Astrocyte of the spinal cord (primary cell): Measurements from ENCODE around the gene PBXIP1.

Experiments
- DNase-seq: peaks from one replicate; pipeline ENCODE4 v3.0.0; 2011; ENCODE audit warnings: low read depth, low spot score
- H3K4me3 ChIP-seq: 2 replicates; pipeline ENCODE4 v1.5.1; 2011; ENCODE audit warnings: low read depth, mild to moderate bottlenecking, low read length, moderate library complexity
- in situ Hi-C: cut with HindIII; loops from 2 replicates; pipeline ENCODE4 v1.10.0; 2017; ENCODE audit warnings: low sequenced_read_pairs
- TF ChIP-seq, protein P1 (sequence below): IDR thresholded peaks from 2 replicates; pipeline ENCODE4 v1.5.1; 2012; ENCODE audit warnings: low read depth, mild to moderate bottlenecking, low read length, inconsistent platforms

PBXIP1 gene

DNA sequence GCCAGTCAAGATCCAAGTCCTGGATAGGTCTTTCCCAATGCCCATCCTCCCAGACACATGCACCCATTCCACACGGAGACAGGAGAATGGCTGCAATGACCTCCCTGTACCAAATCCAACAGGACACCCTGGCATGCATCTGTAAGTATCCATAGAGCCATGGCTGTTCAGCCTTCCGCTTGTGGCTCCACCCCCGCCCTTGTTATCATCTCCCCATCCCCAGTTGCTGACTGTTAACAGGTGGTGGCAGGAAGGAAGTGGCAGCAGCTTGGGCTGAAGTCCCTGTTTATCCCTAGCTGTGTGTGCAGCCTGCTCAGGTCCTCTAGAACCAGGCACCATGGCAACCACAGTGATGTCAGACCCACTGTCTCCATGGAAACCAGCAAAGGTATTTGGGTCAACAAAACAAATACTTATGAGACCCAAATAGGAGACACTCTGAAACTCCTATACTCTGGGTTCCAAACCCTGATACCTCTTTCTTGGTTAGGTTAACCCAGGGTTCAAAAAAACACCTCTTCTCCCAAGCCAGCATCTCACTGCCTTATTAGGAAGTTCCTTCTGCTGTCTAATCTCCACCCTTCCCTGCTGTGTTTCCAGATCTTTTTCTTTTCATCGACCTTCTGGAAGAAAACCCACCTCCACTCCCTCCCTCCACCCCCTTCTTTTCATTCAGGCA lies 721 bp downstream of the PBXIP1 start:
- H3K4me3 ChIP-seq = peak overlapping the region; percentile 52
- TF ChIP-seq, protein P1, sequence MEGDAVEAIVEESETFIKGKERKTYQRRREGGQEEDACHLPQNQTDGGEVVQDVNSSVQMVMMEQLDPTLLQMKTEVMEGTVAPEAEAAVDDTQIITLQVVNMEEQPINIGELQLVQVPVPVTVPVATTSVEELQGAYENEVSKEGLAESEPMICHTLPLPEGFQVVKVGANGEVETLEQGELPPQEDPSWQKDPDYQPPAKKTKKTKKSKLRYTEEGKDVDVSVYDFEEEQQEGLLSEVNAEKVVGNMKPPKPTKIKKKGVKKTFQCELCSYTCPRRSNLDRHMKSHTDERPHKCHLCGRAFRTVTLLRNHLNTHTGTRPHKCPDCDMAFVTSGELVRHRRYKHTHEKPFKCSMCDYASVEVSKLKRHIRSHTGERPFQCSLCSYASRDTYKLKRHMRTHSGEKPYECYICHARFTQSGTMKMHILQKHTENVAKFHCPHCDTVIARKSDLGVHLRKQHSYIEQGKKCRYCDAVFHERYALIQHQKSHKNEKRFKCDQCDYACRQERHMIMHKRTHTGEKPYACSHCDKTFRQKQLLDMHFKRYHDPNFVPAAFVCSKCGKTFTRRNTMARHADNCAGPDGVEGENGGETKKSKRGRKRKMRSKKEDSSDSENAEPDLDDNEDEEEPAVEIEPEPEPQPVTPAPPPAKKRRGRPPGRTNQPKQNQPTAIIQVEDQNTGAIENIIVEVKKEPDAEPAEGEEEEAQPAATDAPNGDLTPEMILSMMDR = no peak
- in situ Hi-C loops = no loop called here
- DNase-seq = peak; percentile 80

DNA sequence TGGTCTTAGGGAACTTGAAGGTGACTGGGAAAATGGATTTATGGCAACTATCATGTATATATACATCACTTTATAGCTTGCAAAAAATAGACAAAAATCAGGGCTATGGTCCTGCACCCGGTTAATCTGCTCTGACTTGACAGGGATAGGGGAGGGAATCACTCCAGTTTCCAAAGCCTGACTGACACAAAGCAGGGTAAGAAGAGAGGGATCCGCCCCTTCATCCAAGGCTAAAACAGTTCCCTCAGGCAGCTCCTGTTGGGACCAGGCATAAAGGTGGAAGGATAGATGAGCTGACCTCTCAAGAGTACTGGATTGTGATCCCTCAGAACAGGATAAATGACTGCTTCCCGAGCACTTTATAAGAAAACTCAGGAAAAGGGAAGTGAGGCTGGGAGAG lies 1.4 kb downstream of the PBXIP1 start:
- TF ChIP-seq, protein P1 = no peak
- in situ Hi-C loops = no loop called here
- no peak for DNase-seq
- no peak overlapping the region for H3K4me3 ChIP-seq

DNA sequence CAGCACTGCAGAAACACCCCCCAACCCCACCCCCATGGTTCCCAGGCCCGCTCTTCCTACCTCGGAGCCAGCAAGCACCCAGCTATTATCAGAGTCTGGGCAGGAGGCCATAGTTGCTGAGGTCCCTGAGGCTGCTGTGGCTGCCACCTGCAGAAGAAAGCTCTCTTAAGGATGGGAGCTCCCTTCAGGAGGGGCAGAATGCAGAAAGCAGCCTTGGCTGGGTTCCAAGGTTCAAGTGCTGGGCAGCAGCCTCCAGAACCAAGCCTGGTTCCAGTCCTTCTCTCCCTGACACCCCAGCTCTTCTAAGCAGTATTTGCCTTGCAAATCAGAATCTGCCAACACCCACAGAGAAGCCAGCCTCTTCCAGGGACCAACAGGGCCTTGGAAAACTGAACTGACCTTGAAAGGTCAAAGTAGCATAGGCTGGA lies 2.3 kb downstream of the PBXIP1 start:
- DNase-seq = no peak
- TF ChIP-seq, protein P1 = no peak
- in situ Hi-C loops = no loop called here
- no peak overlapping the region for H3K4me3 ChIP-seq

DNA sequence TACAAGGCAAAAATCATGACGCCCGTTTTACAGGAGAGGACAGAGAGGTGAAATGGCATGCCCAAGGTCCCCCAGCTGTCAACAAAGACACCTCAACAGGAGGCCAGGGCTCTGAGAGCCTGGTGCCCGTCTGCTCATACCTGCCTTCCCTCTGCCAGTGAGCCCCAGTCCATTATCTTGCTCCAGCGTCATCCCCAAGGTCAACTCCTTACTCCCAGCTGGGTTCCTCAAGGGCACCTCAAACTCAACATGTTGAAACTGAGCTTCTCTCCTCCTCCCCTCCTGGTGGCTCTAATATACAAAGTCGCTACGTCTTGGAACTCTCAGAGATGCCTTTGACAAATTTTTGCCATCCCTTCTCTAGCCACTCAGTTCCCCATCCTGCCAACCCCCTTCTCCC lies 3.2 kb downstream of the PBXIP1 start:
- no peak overlapping the region for H3K4me3 ChIP-seq
- TF ChIP-seq, protein P1 = no peak
- in situ Hi-C loops = no loop called here
- no peak for DNase-seq

DNA sequence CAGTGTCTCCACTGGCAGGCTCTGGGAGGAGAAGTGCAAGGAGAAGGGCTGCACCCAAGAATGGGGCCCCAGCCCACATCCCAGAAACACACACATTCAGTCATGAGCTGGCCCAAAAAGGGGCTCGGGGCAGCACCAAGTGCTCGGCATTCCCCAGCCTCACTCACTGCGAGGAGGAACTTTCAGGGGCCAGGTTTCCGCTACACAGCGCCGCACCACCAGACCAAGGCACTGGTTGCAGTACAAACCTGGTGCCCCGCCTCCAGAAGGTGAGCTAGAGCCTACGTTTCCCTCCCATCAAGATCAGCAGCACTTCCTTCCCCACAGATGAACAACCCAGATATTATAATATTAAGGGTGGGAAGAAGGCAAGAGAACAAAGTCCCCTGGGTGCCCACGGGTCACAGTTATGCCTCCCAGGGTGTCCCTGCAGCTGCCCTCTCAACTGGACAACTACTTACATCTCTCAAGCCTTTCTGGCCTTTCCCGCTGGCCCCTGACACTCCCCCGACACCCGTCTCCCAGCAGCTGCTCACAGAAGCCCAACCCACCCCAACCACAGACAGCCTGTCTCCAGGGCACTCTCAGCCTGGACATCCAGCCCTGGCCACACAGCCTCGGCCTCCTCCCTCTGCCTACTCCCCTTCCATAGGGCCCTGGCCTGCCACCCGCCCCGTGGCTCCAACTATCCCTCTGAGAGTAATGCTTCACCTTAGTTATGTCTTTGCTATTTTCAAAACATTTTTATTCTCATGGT lies 3.8 kb downstream of the PBXIP1 start:
- H3K4me3 ChIP-seq = no peak overlapping the region
- TF ChIP-seq, protein P1 = no peak
- in situ Hi-C loops = no loop called here
- DNase-seq = no peak

DNA sequence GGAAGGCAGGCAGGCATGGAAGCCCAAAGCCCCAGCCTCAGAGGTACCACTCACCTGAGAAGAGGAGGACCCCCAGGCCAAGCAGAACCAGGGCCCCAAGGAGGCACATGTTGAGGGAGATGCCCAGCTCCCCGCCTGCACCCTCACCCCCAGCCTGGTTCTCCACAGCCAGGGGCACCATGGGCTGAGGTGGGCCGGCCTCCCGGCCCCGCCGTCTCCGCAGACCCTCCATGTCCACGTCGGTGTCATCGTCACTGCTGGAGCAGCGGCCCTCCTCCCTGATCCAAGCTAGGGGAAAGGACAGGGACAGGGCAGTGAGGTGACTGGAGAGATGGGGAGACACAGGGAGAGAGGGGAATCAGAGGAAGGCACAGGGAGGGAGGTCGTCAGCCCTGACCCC lies 7.8 kb downstream of the PBXIP1 start:
- in situ Hi-C loops = no loop called here
- H3K4me3 ChIP-seq = no peak overlapping the region
- TF ChIP-seq, protein P1 = no peak
- no peak for DNase-seq
